Lower leg skin (tissue), 4 donors: Measurements from ENCODE around the gene DMD. TPM values are rescaled to one million over a fixed set of nuclear protein-coding genes. Genes with fewer than 3 reads are reported as not detected.

Experiments used
- DNase-seq, 2 donors: peaks; one replicate each; pipeline ENCODE4 v3.0.0-alpha.2; 2019; ENCODE audit warnings: low spot score in 2 of 2
- H3K4me3 ChIP-seq: fragments of 200-600 bp; sonication (generic); 2 replicates; pipeline ENCODE4 v1.5.1; 2017; ENCODE audit warnings: mild to moderate bottlenecking, low read depth; ENCODE audit not compliant: poor library complexity, severe bottlenecking
- POLR2A ChIP-seq, 2 donors: fragments of 450-650 bp; IDR thresholded peaks; one replicate each; pipeline ENCODE4 v1.6.1; 2016 to 2017; ENCODE audit warnings: antibody characterized with exemption in 2 of 2, mild to moderate bottlenecking in 1 of 2, moderate library complexity in 1 of 2
- WGBS, 2 donors: methylation state at CpG; one replicate each; pipeline ENCODE4 v1.1.5; 2018; 5-methylcytosine and 5-hydroxymethylcytosine counted together
- intact Hi-C: fragments of 100-400 bp; cut with DNase I; formaldehyde crosslinking; loops from one replicate; pipeline ENCODE4 v1.15.0; 2023; ENCODE audit warnings: low total_unique reads
- total RNA-seq, 4 donors: library from RNA; depleted of rRNA; stranded (reverse); fragments of >200 nt; gene quantifications; one replicate each; pipeline ENCODE4 v1.1.0, GENCODE V29; 2016
- TF ChIP-seq, protein P1 (sequence below), 3 donors: fragments of 450-650 bp; IDR thresholded peaks; one replicate each; pipeline ENCODE4 v1.5.1; 2016; ENCODE audit warnings: antibody characterized with exemption in 3 of 3, mild to moderate bottlenecking in 3 of 3, moderate library complexity in 2 of 3

The DMD gene
- total RNA-seq, 4 donors from 2014 or later: 23.0 to 27.5 (median 26.7) TPM

DNA sequence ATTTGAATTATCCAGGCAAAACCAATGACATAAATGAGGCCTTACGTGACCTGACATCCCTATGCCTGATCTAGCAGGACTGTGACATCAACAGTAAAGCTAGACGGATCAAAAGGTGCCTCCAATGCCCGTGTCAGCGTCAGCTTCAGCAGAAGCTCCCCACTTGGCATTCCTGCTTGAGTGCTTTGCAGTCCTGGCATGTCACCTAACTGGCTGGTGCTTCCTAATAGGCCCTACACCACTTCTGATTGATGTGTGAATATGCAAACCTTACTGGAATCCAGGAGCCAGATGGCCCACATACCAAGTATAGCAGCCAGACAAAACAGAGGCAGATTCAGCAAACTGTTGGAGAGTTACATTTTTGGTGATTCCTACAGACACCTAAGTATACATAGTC, 224.2 kb downstream of the DMD start:
- no peak overlapping the region for H3K4me3 ChIP-seq
- DNase-seq: no peak
- 38 to 58% methylated on average over 4 of the region's 4 CpGs for WGBS, 2 donors
- intact Hi-C loops: no loop called here
- TF ChIP-seq, protein P1, sequence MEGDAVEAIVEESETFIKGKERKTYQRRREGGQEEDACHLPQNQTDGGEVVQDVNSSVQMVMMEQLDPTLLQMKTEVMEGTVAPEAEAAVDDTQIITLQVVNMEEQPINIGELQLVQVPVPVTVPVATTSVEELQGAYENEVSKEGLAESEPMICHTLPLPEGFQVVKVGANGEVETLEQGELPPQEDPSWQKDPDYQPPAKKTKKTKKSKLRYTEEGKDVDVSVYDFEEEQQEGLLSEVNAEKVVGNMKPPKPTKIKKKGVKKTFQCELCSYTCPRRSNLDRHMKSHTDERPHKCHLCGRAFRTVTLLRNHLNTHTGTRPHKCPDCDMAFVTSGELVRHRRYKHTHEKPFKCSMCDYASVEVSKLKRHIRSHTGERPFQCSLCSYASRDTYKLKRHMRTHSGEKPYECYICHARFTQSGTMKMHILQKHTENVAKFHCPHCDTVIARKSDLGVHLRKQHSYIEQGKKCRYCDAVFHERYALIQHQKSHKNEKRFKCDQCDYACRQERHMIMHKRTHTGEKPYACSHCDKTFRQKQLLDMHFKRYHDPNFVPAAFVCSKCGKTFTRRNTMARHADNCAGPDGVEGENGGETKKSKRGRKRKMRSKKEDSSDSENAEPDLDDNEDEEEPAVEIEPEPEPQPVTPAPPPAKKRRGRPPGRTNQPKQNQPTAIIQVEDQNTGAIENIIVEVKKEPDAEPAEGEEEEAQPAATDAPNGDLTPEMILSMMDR (IDR thresholded peaks at IDR 0.05): no peak
- no peak for TF ChIP-seq POLR2A (IDR thresholded peaks at IDR 0.05)

DNA sequence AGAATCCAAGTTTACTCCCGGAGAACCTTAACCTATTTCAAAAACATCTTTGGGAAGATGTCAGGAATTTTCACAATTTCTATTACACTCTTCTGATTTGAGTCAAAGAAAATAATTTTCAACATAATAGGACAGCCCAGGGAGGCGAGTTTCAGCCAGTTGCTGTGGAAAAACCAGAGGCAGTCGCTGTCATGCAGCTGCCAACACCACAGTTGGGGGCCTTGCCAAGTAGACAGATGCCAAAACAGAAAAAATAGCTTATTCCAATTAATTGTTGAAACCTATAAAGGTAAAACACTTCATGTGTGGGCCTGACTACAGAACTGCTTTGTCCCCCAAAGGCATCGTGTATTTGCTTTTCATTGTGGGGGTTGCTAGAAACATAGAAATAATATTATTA, 225.8 kb downstream of the DMD start:
- TF ChIP-seq, protein P1 (IDR thresholded peaks at IDR 0.05): no peak
- TF ChIP-seq POLR2A (IDR thresholded peaks at IDR 0.05): no peak
- no peak for DNase-seq
- WGBS, 2 donors: 25 to 45% methylated on average over 4 of the region's 4 CpGs
- no peak overlapping the region for H3K4me3 ChIP-seq
- intact Hi-C loops: no loop called here

DNA sequence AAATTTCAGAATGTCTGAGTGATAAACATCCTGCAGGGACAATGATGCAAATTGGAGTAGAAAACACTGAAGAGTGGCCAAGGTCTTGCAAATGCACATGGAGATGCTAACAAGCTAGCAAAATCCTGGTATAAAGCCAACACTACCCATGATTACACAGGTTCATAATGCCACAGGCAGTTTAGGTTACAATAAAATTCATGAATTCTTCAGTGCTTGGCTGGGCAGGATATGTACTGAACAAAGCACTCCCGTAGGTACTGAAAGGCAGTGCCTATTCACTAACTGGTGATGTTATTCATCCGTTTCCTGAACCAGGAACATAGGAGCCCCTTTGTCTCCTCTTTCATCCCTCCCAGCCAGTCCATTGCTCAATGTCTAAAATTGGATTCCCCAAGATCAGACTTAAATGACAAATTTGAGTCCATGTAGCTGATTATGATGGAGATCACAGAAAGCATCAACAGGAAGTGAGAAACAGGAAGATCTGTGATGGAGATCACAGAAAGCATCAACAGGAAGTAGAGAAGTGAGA, 244.5 kb downstream of the DMD start:
- 37 to 56% methylated on average over 2 of the region's 2 CpGs for WGBS, 2 donors
- no peak overlapping the region for H3K4me3 ChIP-seq
- intact Hi-C loops: no loop called here

DNA sequence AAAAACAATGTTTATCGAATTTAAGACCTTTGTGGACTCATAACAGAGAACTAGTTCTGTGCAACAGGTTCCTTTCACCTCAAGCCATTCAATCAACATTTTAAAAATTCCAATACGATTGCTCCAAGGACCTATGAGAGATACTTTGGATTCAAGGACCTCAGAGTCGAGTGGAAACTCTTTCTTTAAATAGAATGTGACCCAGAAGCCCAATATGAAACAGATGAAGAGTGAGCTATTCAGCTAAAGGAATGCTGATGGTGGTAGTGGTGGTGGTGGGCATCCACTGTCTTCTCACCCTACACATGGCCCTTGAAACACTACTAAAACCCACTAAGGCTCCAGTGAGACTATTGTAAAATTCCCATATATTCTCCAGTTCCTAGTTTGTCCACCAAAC, 257.2 kb downstream of the DMD start:
- WGBS, 2 donors: 61 to 72% methylated on average over 3 of the region's 3 CpGs
- intact Hi-C loops: no loop called here
- H3K4me3 ChIP-seq: no peak overlapping the region
- no peak for TF ChIP-seq POLR2A (IDR thresholded peaks at IDR 0.05)
- TF ChIP-seq, protein P1 (IDR thresholded peaks at IDR 0.05): no peak
- no peak for DNase-seq

More for the DNA sequence above, 244.5 kb downstream of the DMD start:
- DNase-seq: no peak
- no peak for TF ChIP-seq POLR2A (IDR thresholded peaks at IDR 0.05)

DNA sequence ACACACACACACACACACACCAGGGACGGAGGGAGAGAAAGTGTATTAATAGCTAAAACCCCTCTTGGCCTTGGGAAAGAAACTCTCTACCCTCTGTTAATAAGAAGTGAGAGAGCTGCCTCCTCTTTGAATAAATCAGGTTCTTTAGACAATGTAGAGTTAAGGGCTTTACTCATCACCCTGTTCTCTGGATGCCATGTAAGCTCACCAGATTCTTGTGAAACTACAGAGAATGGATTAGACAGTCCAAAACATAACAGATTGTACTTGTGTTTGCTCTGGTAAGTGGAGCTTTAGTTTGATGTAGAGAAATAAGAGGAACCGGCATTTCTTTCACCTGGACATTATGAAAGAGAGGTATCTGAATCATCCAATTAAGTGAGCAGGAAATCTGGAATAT, 263.2 kb downstream of the DMD start:
- DNase-seq: no peak
- no peak overlapping the region for H3K4me3 ChIP-seq
- intact Hi-C loops: no loop called here
- TF ChIP-seq, protein P1 (IDR thresholded peaks at IDR 0.05): no peak
- no peak for TF ChIP-seq POLR2A (IDR thresholded peaks at IDR 0.05)
- WGBS, 2 donors: 71 to 77% methylated on average over 2 of the region's 2 CpGs

DNA sequence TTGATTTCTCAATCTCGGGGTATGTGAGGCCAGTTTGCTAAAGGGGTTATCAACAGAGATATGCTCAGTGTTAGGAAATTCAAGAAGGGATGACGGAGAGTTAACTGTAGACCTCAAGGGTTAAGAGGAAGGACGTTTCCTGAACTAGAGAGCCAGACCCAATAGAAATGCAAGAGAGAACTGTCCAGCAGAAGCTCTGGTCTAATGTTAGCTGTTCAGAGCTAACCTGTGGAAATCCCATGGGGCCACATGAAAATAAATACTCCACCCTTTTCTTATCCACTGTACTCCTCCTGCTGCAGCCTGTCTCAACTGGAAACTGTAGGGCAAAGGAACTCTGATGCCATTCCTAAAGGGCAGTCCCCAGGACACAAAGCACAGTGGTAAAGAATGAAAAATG, 274.3 kb downstream of the DMD start:
- intact Hi-C loops: no loop called here
- H3K4me3 ChIP-seq: no peak overlapping the region
- no peak for DNase-seq
- TF ChIP-seq, protein P1 (IDR thresholded peaks at IDR 0.05): no peak
- WGBS, 2 donors: 56 to 64% methylated on average over 3 of the region's 3 CpGs
